ENCODE measurements around the gene ZIC1. TPM values are rescaled to one million over a fixed set of nuclear protein-coding genes. Genes with fewer than 3 reads are reported as not detected.

Gene ZIC1
- polyA plus RNA-seq = not detected

GRCh38 chr3:147409143-147410115 lies at the start of gene ZIC1:
Gene ZIC1, plus strand, starts transcription at chr3:147409365. Its CDS starts 748 bp downstream, at chr3:147410113.
- H3K27ac Mint-ChIP-seq = no peak within 1 kb of the TSS
- peaks cover 20 to 36% of the 10 kb centered on the region in 2 donors for H3K4me1 Mint-ChIP-seq
- peaks cover 20 to 67% (median 41%) of the 10 kb centered on the region in 6 donors for H3K9me3 Mint-ChIP-seq
- H3K36me3 Mint-ChIP-seq = peaks cover 4 to 15% (median 12%) of the 10 kb centered on the region in 3 donors
- peak within 1 kb of the TSS in 4 of 5 donors; percentile 4 to 59 (median 40) for H3K4me3 Mint-ChIP-seq
- peaks cover 53 to 69% (median 66%) of the 10 kb centered on the region in 3 donors for H3K27me3 Mint-ChIP-seq (ENCODE audit: low read depth in 3 of 3)
- no peak for DNase-seq

DNA sequence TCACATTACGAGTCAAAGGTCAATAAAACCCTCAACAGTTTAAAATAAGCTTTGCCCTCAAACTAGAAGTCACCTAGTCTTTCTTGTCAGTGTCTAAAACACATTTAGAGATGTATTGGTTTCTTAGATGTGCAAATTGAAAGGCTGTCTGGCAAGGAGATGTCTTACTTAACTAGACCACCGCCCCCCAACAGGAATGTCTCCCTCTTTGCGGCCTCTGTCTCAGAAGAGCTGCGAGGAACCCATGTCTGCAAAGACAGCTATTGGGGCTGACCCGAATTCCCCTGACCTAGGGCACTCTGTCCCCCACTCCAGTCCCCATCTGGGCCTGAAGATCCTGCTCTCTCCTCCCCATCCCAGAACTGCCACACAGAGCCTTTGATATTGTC lies 49.1 kb upstream of the ZIC1 start:
- no peak overlapping the region for H3K27ac Mint-ChIP-seq
- peaks cover 0 to 8% (median 0%) of the 10 kb centered on the region in 3 donors for H3K36me3 Mint-ChIP-seq
- H3K9me3 Mint-ChIP-seq = peaks cover 18 to 65% (median 31%) of the 10 kb centered on the region in 6 donors
- H3K4me1 Mint-ChIP-seq = no peaks in the 10 kb centered on the region
- peaks cover 18 to 30% (median 19%) of the 10 kb centered on the region in 3 donors for H3K27me3 Mint-ChIP-seq (ENCODE audit: low read depth in 3 of 3)
- no peak for DNase-seq
- peak overlapping the region in 1 of 5 donors; percentile 23 for H3K4me3 Mint-ChIP-seq

DNA sequence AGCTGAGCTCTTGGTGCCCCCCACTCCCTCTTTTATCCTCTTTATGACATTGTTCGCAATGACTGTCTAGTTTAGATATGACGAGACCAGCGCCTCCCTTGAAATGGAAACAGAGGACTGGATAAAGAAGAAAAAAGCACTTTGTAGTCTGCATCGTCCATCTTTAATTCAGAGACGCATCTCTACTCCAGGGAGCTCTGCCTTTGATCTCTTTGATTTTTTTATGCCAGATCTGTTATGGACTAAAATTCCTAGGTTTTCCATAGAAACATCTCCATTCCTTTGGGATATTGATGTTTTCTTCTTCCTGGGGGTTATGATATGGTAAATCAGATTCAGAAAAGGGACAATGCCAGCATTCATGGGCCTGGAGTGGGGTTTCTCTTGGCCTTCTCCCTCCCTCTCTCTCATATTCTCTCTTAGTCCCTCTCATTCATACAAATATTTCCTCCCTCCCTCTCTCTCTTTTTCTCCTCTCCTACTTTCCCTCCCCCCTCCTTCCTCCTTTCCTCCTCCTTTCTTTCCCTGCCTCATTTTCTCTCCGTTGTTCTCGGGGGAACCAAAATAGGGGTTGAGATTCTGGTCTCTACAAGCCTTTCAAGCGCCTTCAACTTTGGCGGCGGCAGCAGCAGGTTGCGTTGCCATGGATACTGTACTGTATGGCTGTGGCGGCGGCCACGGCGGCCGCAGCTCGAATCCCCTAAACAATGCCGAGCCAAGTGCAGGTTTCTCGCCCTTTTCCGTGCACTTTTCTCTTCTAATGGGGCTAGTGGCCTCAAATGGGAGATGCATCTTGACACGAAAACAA lies 48.3 kb upstream of the ZIC1 start:
- Mint-ChIP-seq H3K4me3 (no peak overlapping the region), H3K4me1 (no peaks in the 10 kb centered on the region), H3K36me3 (peaks cover 0 to 5% (median 0%) of the 10 kb centered on the region in 3 donors), H3K27me3 (ENCODE audit: low read depth in 3 of 3) (peaks cover 17 to 26% (median 19%) of the 10 kb centered on the region in 3 donors), H3K9me3 (peaks cover 13 to 65% (median 30%) of the 10 kb centered on the region in 6 donors), H3K27ac (no peak overlapping the region)
- DNase-seq = no peak

- no peak for DNase-seq
- H3K36me3 Mint-ChIP-seq = peaks cover 0 to 5% (median 0%) of the 10 kb centered on the region in 3 donors
- no peak overlapping the region for H3K4me3 Mint-ChIP-seq
- H3K9me3 Mint-ChIP-seq = peaks cover 12 to 57% (median 28%) of the 10 kb centered on the region in 6 donors
- H3K27ac Mint-ChIP-seq = no peak overlapping the region
- H3K27me3 Mint-ChIP-seq (ENCODE audit: low read depth in 3 of 3) = peaks cover 15 to 21% (median 16%) of the 10 kb centered on the region in 3 donors
- H3K4me1 Mint-ChIP-seq = no peaks in the 10 kb centered on the region
Measured at GRCh38 chr3:147361454-147362420, 47.4 kb upstream of the ZIC1 start.

GRCh38 chr3:147364771-147365170 lies 44.4 kb upstream of the ZIC1 start:
- Mint-ChIP-seq H3K4me3 (no peak overlapping the region), H3K27ac (no peak overlapping the region), H3K9me3 (peaks cover 9 to 47% (median 19%) of the 10 kb centered on the region in 6 donors), H3K27me3 (ENCODE audit: low read depth in 3 of 3) (peaks cover 9 to 20% (median 11%) of the 10 kb centered on the region in 3 donors), H3K4me1 (no peaks in the 10 kb centered on the region), H3K36me3 (peaks cover 0 to under 1% (median 0%) of the 10 kb centered on the region in 3 donors)
- no peak for DNase-seq

DNA sequence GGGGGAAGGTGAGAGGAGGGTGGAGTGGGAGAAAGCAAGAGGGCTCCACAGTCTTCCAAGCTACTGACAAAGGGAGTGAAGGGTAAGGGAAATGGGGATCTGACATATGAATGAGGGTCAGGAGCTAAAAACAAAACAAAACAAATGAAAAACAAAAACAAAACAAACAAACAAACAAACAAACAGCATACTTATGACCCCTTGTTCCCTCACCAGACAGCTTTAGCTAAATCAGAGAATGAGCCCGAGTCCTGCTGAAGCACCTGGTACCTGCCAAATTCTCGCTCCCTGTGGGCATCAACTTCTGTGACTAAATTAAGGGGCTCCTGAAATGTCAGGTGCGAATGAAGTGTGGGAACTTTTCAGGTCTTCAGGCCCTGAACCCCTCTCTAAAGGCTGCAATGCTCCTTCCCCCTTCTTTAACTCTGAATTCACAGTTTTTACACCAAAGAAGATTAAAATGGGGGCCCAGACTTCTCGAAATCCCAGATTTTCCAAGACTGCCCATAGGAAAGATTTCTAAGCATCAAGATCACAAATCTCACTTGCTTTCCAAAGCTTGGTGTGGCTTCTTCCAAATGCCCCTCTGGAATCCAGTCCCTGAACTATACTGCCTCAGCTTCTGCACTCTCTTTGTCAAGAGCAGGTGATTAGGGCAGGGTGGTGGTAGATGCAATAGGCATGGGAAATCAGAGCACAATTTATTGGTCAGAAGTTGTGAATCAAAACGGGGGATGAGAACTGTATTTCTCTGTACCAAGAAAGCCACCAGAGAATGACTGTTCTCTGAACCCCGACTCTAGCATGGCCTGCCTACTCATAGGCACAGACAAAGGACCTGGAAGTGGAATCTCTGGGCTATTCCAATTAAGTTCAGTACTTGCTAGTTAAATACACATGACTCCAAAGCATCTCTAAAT lies 43.7 kb upstream of the ZIC1 start:
- Mint-ChIP-seq H3K4me3 (no peak overlapping the region), H3K4me1 (no peaks in the 10 kb centered on the region), H3K27ac (no peak overlapping the region), H3K9me3 (peaks cover 6 to 47% (median 21%) of the 10 kb centered on the region in 6 donors), H3K27me3 (ENCODE audit: low read depth in 3 of 3) (peaks cover 8 to 24% (median 12%) of the 10 kb centered on the region in 3 donors), H3K36me3 (peaks cover 0 to 4% (median 0%) of the 10 kb centered on the region in 3 donors)
- DNase-seq = no peak

DNA sequence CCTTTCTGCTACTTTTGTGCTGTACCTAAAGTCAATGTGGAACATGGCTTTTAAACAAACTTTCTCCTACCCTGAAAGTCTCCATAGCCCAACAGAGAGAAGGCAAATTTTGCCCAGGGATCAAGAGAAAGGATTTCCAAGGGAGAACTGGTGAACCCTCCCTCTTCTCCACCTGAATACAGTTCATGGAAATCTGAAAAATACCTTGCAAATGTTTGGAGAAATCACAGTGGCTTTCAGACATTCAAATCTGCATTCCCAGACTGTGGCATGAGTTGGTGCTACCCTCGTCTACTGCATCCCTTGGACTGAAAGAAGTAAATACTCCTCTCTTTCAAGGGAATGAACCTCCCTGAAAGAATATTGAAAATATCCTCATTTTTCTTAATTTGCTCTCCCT lies 41.5 kb upstream of the ZIC1 start:
- Mint-ChIP-seq H3K4me3 (no peak overlapping the region), H3K4me1 (no peaks in the 10 kb centered on the region), H3K9me3 (peaks cover 15 to 60% (median 24%) of the 10 kb centered on the region in 6 donors), H3K27me3 (ENCODE audit: low read depth in 3 of 3) (peaks cover 14 to 33% (median 16%) of the 10 kb centered on the region in 3 donors), H3K36me3 (peaks cover 0 to 4% (median 3%) of the 10 kb centered on the region in 3 donors), H3K27ac (no peak overlapping the region)
- DNase-seq = no peak

GRCh38 chr3:147368151-147368550 lies 41.0 kb upstream of the ZIC1 start:
- peaks cover 16 to 65% (median 25%) of the 10 kb centered on the region in 6 donors for H3K9me3 Mint-ChIP-seq
- H3K27me3 Mint-ChIP-seq (ENCODE audit: low read depth in 3 of 3) = peaks cover 14 to 35% (median 16%) of the 10 kb centered on the region in 3 donors
- no peak overlapping the region for H3K4me3 Mint-ChIP-seq
- DNase-seq = no peak
- H3K27ac Mint-ChIP-seq = no peak overlapping the region
- peaks cover 0 to 4% (median 3%) of the 10 kb centered on the region in 3 donors for H3K36me3 Mint-ChIP-seq
- H3K4me1 Mint-ChIP-seq = no peaks in the 10 kb centered on the region

DNA sequence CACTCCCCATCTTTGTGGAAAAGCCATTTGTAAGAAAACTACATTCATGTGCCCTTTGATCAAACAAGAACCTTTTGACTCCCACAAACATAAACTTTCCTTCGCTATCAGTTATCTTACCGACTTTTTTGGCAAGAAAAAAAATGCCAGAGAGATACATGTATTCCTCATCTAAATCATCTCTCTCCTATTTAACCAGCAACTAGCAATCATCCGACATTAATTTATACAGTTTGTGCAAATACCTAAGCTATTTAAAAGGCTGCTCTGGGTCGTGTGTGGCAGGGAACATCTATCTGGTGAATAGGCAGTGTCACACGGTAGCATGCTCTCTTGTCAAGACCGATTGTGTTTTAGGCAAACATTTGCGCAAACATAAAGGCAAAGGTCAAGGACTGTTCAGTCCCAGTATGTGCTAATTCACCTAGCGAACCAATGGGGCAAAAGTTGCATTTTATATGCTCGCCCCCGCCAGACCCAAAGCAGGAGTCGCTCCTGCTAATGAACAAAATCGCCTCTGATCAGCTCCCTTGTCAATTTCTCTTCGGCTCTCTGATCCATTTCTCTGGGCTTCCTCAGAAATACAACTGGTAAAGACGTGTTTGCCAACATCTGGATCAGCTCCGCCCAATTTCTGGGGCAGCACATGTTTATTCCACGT lies 40.5 kb upstream of the ZIC1 start:
- Mint-ChIP-seq H3K27me3 (ENCODE audit: low read depth in 3 of 3) (peaks cover 14 to 35% (median 15%) of the 10 kb centered on the region in 3 donors), H3K9me3 (peaks cover 17 to 70% (median 25%) of the 10 kb centered on the region in 6 donors), H3K27ac (no peak overlapping the region), H3K36me3 (peaks cover 0 to 4% (median 3%) of the 10 kb centered on the region in 3 donors), H3K4me1 (no peaks in the 10 kb centered on the region), H3K4me3 (peak overlapping the region in 1 of 5 donors; percentile 31)
- DNase-seq = no peak

DNA sequence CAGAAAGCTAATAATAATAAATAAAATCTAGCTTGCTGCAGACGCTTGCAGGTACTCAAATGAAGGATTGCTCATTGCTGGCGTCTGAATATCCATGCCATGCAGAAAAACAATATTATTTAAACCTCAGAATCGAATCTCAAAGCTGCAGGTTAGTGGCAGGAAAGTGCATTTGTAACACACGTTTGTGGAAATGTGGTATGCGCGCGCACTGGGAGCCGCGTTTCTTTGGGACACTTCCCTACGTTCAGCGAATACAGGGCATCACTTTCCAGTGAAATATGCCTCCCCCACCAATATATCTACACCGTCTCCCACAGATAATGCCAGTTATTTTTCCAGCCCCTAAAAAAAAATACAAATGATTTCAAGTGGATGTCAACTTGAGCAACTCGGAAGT lies 39.9 kb upstream of the ZIC1 start:
- Mint-ChIP-seq H3K27ac (no peak overlapping the region), H3K4me3 (no peak overlapping the region), H3K9me3 (peaks cover 16 to 75% (median 27%) of the 10 kb centered on the region in 6 donors), H3K27me3 (ENCODE audit: low read depth in 3 of 3) (peaks cover 12 to 36% (median 16%) of the 10 kb centered on the region in 3 donors), H3K36me3 (peaks cover 0 to 4% (median 3%) of the 10 kb centered on the region in 3 donors), H3K4me1 (no peaks in the 10 kb centered on the region)
- no peak for DNase-seq

DNA sequence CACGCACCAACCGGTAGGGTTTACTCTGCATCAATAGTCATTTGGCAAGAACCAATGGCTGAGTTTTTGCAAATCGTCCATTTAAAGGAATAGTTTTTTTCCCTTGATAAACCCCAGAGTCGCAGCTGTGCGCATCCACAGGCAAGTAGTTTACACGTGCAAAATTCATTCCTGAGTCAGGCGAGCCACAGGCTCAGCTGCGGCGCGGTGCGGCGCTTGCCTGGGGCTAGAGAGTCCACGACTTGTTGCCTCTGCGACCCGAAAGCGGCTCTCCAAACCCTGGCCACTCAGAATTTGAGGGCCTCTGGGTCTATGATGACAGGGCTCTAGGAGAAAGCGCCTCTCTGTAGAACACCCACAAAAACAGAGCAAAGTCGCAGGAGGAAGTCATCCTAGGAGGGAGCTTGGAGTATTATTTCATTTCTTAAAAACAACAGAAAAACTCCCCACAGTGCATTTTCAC lies 39.5 kb upstream of the ZIC1 start:
- H3K9me3 Mint-ChIP-seq = peaks cover 20 to 71% (median 27%) of the 10 kb centered on the region in 6 donors

More for the DNA sequence above, 39.5 kb upstream of the ZIC1 start:
- H3K27ac Mint-ChIP-seq = no peak overlapping the region
- peaks cover 12 to 34% (median 18%) of the 10 kb centered on the region in 3 donors for H3K27me3 Mint-ChIP-seq (ENCODE audit: low read depth in 3 of 3)
- DNase-seq = no peak
- no peaks in the 10 kb centered on the region for H3K4me1 Mint-ChIP-seq
- H3K4me3 Mint-ChIP-seq = no peak overlapping the region
- peaks cover 0 to 4% (median 3%) of the 10 kb centered on the region in 3 donors for H3K36me3 Mint-ChIP-seq

Measured in immature natural killer cell (primary cell).